SK-N-SH (cell line): ENCODE measurements around the gene IL17D. TPM values are rescaled to one million over a fixed set of nuclear protein-coding genes. Genes with fewer than 3 reads are reported as not detected.
"Not testable (repeated sequence)": the region's sequence is repeated elsewhere in the genome, so short reads cannot be mapped to it uniquely, and the experiment has no call there.

Experiments
- CTCF ChIA-PET: fragments of 300-600, 350-600 bp; formaldehyde crosslinking; extraction: SDS; loops from one replicate; lab custom pipeline; 2021; lab: Yijun Ruan, JAX
- POLR2A ChIA-PET: fragments of 350-600 bp; sonication (Branson Sonifier 250); formaldehyde crosslinking; extraction: SDS; loops from one replicate; lab custom pipeline; 2020; ENCODE audit warnings: antibody characterized with exemption, inconsistent platforms; lab: Yijun Ruan, JAX
- DNase-seq: peaks from one replicate; pipeline ENCODE4 v3.0.0; 2012
- H2AFZ ChIP-seq: fragments of 200-600 bp; sonication (generic); 2 replicates; pipeline ENCODE4 v1.8.1; 2016; ENCODE audit warnings: antibody characterized with exemption, mild to moderate bottlenecking, low read depth
- H3F3A ChIP-seq: fragments of 200-600 bp; sonication (generic); replicated peaks from 2 replicates; pipeline ENCODE3; 2016; ENCODE audit warnings: antibody characterized with exemption, mild to moderate bottlenecking; ENCODE audit not compliant: insufficient read depth
- H3K27ac ChIP-seq, 2 experiments: fragments of 200-500 bp in 1 of 2; fragments of 200-600 bp in 1 of 2; sonication (Bioruptor generic) in 1 of 2; sonication (generic), shearing (Covaris generic) in 1 of 2; 2 replicates each; pipeline versions ENCODE4 v1.5.1 to v1.6.1; 2014 to 2016; ENCODE audit warnings: low read depth in 2 of 2, inconsistent platforms in 1 of 2, low read length in 1 of 2, mild to moderate bottlenecking in 1 of 2, mixed read lengths in 1 of 2
- H3K27me3 ChIP-seq: fragments of 200-600 bp; sonication (generic), shearing (Covaris generic); 2 replicates; pipeline ENCODE4 v1.6.1; 2016; ENCODE audit warnings: mixed run types; ENCODE audit not compliant: insufficient read depth
- H3K36me3 ChIP-seq, 2 experiments: fragments of 200-500 bp in 1 of 2; fragments of 200-600 bp in 1 of 2; sonication (Bioruptor generic) in 1 of 2; sonication (generic) in 1 of 2; replicated peaks in 1 of 2; 2 replicates each; pipeline versions ENCODE3 to v1.5.1; 2014 to 2016; ENCODE audit warnings: low read length in 1 of 2, mild to moderate bottlenecking in 1 of 2; ENCODE audit not compliant: insufficient read depth in 2 of 2, control insufficient read depth in 1 of 2
- H3K4me1 ChIP-seq, 2 experiments: fragments of 200-500 bp in 1 of 2; fragments of 200-600 bp in 1 of 2; sonication (Bioruptor generic) in 1 of 2; sonication (generic), shearing (Covaris generic) in 1 of 2; 2 replicates each; pipeline versions ENCODE4 v1.5.1 to v1.6.1; 2014 to 2016; ENCODE audit warnings: low read depth in 1 of 2, low read length in 1 of 2, mixed run types in 1 of 2; ENCODE audit not compliant: insufficient read depth in 2 of 2, control insufficient read depth in 1 of 2
- H3K4me2 ChIP-seq: fragments of 200-600 bp; sonication (generic), shearing (Covaris generic); 2 replicates; pipeline ENCODE4 v1.6.1; 2017; ENCODE audit warnings: mixed run types
- H3K4me3 ChIP-seq, 2 experiments: fragments of 200-500 bp in 1 of 2; fragments of 200-600 bp in 1 of 2; sonication (Bioruptor generic) in 1 of 2; sonication (generic), shearing (Covaris generic) in 1 of 2; 2 replicates each; pipeline versions ENCODE4 v1.5.1 to v1.8.1; 2014 to 2016; ENCODE audit warnings: low read depth in 2 of 2, inconsistent platforms in 1 of 2, low read length in 1 of 2, mild to moderate bottlenecking in 1 of 2, mixed read lengths in 1 of 2, moderate library complexity in 1 of 2
- H3K79me2 ChIP-seq: fragments of 200-600 bp; sonication (generic); 2 replicates; pipeline ENCODE4 v1.8.1; 2017; ENCODE audit warnings: mild to moderate bottlenecking; ENCODE audit not compliant: insufficient read depth
- H3K9ac ChIP-seq: fragments of 200-600 bp; sonication (generic); 2 replicates; pipeline ENCODE4 v1.6.1; 2017; ENCODE audit warnings: mixed run types
- H3K9me2 ChIP-seq: fragments of 200-600 bp; sonication (generic); 2 replicates; pipeline ENCODE4 v1.6.1; 2017; ENCODE audit warnings: mixed run types
- H3K9me3 ChIP-seq: fragments of 200-600 bp; sonication (generic); 2 replicates; pipeline ENCODE4 v1.6.1; 2017; ENCODE audit warnings: mixed run types, mild to moderate bottlenecking, moderate library complexity
- H4K20me1 ChIP-seq: fragments of 200-600 bp; sonication (generic); 2 replicates; pipeline ENCODE4 v1.6.1; 2017; ENCODE audit warnings: mild to moderate bottlenecking, mixed run types; ENCODE audit not compliant: insufficient read depth
- CHD2 ChIP-seq: fragments of 150-350 bp; IDR thresholded peaks from 2 replicates; pipeline ENCODE4 v1.6.1; 2018; ENCODE audit warnings: low read length; ENCODE audit not compliant: partially characterized antibody
- CTCF ChIP-seq: fragments of 200-600 bp; sonication (generic); IDR thresholded peaks from 2 replicates; pipeline ENCODE4 v1.6.1; 2017; ENCODE audit warnings: antibody characterized with exemption, mild to moderate bottlenecking, moderate library complexity
- EZH2phosphoT487 ChIP-seq: fragments of 200-600 bp; sonication (generic); IDR thresholded peaks from 2 replicates; pipeline ENCODE4 v1.6.1; 2017; ENCODE audit warnings: low read depth, mixed run types, mild to moderate bottlenecking, antibody characterized with exemption, moderate library complexity, borderline replicate concordance
- FOXJ3 ChIP-seq: sonication (generic); formaldehyde crosslinking; IDR thresholded peaks from 2 replicates; pipeline ENCODE4 v1.5.1; 2020; ENCODE audit warnings: mild to moderate bottlenecking, missing genetic modification reagents
- GATA2 ChIP-seq: sonication (generic); formaldehyde crosslinking; IDR thresholded peaks from 2 replicates; pipeline ENCODE4 v1.5.0; 2020; ENCODE audit warnings: mild to moderate bottlenecking, missing genetic modification reagents
- NFIC ChIP-seq: IDR thresholded peaks from 2 replicates; pipeline ENCODE4 v1.4.0; 2012; ENCODE audit warnings: borderline replicate concordance
- PBX3 ChIP-seq: IDR thresholded peaks from 2 replicates; pipeline ENCODE4; 2012
- RAD21 ChIP-seq: IDR thresholded peaks from 2 replicates; pipeline ENCODE4 v1.6.1; 2012; ENCODE audit warnings: mild to moderate bottlenecking, low read length
- RXRA ChIP-seq: IDR thresholded peaks from 2 replicates; pipeline ENCODE4 v1.4.0; 2012; ENCODE audit warnings: low read depth, mild to moderate bottlenecking, borderline replicate concordance
- TCF12 ChIP-seq: IDR thresholded peaks from 2 replicates; pipeline ENCODE4 v1.4.0; 2012
- YY1 ChIP-seq: IDR thresholded peaks from 2 replicates; pipeline ENCODE4 v1.4.0; 2012; ENCODE audit warnings: low read depth, mild to moderate bottlenecking
- WGBS: methylation state at CpG from one replicate; pipeline ENCODE4 v1.1.6; 2017; ENCODE audit warnings: low lambda C conversion rate; 5-methylcytosine and 5-hydroxymethylcytosine counted together
- polyA plus RNA-seq, 3 experiments: library from polyadenylated mRNA; depleted of rRNA; stranded (reverse); fragments of >200 nt; gene quantifications; 2 replicates each; pipeline ENCODE4 v1.2.3, GENCODE V29; 2012
- TF ChIP-seq, protein P1 (sequence below): IDR thresholded peaks from 2 replicates; pipeline ENCODE4 v1.4.0; 2012; ENCODE audit warnings: low read depth, borderline replicate concordance

Gene IL17D
- polyA plus RNA-seq, 1 of the 3 experiments (the other 2 are of a cell fraction), result 2.3 TPM

DNA sequence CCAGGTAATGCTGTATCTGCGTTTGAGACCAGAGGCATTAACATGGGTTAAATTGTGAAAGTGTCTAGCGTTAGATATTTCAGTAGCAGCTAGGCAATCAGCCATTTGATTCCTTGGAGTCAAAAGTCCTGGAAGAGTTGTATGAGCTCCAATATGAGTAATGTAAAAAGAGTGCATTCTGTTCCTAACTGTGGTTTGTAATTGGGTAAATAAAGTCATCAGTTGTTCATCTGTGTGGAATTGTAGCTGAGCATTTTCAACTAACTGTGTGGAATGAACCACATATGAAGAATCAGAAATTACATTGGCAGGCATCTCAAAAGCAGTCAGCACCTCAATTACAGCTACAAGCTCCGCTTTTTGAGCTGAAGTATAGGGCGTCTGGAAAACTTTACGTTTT is 22.0 kb upstream of the IL17D start:
- H3K4me1 ChIP-seq, H3K36me3 ChIP-seq, DNase-seq, CTCF ChIA-PET, H3K9ac ChIP-seq, H3K27me3 ChIP-seq, H3K9me2 ChIP-seq, H3K9me3 ChIP-seq, H2AFZ ChIP-seq, POLR2A ChIA-PET, H3F3A ChIP-seq, H3K4me2 ChIP-seq, H3K27ac ChIP-seq, H4K20me1 ChIP-seq, H3K79me2 ChIP-seq, H3K4me3 ChIP-seq: not testable (repeated sequence)
- WGBS, result 94% methylated on average over 5 of the region's 5 CpGs

DNA sequence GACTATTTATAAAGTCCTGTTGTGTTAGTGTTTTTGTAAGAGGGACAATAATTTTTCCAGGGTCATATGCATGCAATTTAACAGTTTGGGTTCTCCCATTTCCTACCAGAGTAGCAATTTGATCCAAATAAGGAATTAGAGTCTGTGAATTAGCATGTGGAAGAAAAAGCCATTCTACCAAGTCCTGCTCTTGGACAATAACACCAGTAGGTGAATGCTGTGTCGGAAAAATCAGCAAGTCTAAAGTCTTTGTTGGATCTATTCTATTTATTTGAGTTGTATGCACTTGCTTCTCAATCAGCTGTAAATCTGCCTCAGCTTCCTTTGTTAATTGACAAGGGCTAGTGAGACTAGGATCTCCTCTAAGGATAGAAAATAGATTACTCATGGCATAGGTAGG is 21.4 kb upstream of the IL17D start:
- Histone ChIP-seq H3K4me2 (no peak overlapping the region), H3K27me3 (no peaks in the 10 kb centered on the region), H4K20me1 (no peaks in the 10 kb centered on the region), H3K9ac (no peak overlapping the region), H3K4me1 (no peaks in the 10 kb centered on the region), H3F3A (no peaks in the 10 kb centered on the region), H2AFZ (no peak overlapping the region), H3K36me3 (no peaks in the 10 kb centered on the region), H3K27ac (no peak overlapping the region), H3K4me3 (no peak overlapping the region), H3K9me3 (no peaks in the 10 kb centered on the region), H3K79me2 (no peaks in the 10 kb centered on the region), H3K9me2 (no peaks in the 10 kb centered on the region)
- TF ChIP-seq RAD21, result no peak
- no peak for TF ChIP-seq CTCF
- TF ChIP-seq, protein P1, sequence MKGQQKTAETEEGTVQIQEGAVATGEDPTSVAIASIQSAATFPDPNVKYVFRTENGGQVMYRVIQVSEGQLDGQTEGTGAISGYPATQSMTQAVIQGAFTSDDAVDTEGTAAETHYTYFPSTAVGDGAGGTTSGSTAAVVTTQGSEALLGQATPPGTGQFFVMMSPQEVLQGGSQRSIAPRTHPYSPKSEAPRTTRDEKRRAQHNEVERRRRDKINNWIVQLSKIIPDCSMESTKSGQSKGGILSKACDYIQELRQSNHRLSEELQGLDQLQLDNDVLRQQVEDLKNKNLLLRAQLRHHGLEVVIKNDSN, result no peak
- TF ChIP-seq EZH2phosphoT487, result no peak
- no peak for TF ChIP-seq CHD2
- TF ChIP-seq NFIC, result no peak
- no peak for TF ChIP-seq RXRA
- no peak for TF ChIP-seq TCF12
- no peak for TF ChIP-seq GATA2 (CRISPR knock-in tag)
- no peak for TF ChIP-seq FOXJ3 (CRISPR knock-in tag)
- TF ChIP-seq YY1, result no peak
- no peak for TF ChIP-seq PBX3
- ChIA-PET POLR2A (no interaction called here), CTCF (no interaction called here)
- DNase-seq, result no peak
- 100% methylated on average over 1 of the region's 1 CpG for WGBS
